ENCODE data around the gene MCAT. TPM values are rescaled to one million over a fixed set of nuclear protein-coding genes. Genes with fewer than 3 reads are reported as not detected.

The MCAT gene
- total RNA-seq = 10 to 100 TPM; 12.8 to 18.2 (median 15.2) TPM
- 10 to 100 TPM; 17.6 to 33.4 TPM for polyA plus RNA-seq
- long read RNA-seq, donor 1, transcript MCAT-201 (4 exons, 2,056 nt) = major isoform, 13 of 16 reads
- long read RNA-seq, donor 1, partial matches to known transcripts = 0 of 16 reads
- long read RNA-seq, donor 1, other reads (novel, unspliced or antisense) = 1 of 16 reads
- long read RNA-seq, donor 2, transcript MCAT-202 (3 exons, 1,134 nt) = minor isoform, 7 of 22 reads
- long read RNA-seq, donor 2, transcript MCAT-201 (4 exons, 2,056 nt) = major isoform, 12 of 22 reads
- long read RNA-seq, donor 2, partial matches to known transcripts = 2 of 22 reads
- long read RNA-seq, donor 2, other reads (novel, unspliced or antisense) = 1 of 22 reads
- long read RNA-seq, donor 3, transcript MCAT-201 (4 exons, 2,056 nt) = major isoform, 21 of 43 reads
- long read RNA-seq, donor 3, transcript MCAT-202 (3 exons, 1,134 nt) = minor isoform, 16 of 43 reads
- long read RNA-seq, donor 3, partial matches to known transcripts = 0 of 43 reads
- long read RNA-seq, donor 3, other reads (novel, unspliced or antisense) = 6 of 43 reads

GRCh38 chr22:43142880-43143562 lies at the start of gene MCAT:
Gene MCAT (minus strand): TSS chr22:43143398. CDS start chr22:43143348, 50 bp downstream.
- peak; percentile 82 to 86 for DNase-seq
- WGBS, 2 donors = 1% methylated on average over 83 of the region's 83 CpGs
- peaks cover 0 to 34% (median 22%) of the 10 kb centered on the region in 9 donors for H3K36me3 ChIP-seq
- H3K4me3 ChIP-seq = peak within 1 kb of the TSS; percentile 80 to 100 (median 96)
- H3K4me1 ChIP-seq = peaks cover 7 to 34% (median 19%) of the 10 kb centered on the region in 9 donors
- ATAC-seq = peak; percentile 92 to 96 (median 94)
- TF ChIP-seq CTCF (IDR thresholded peaks at IDR 0.05) = no peak
- H3K27ac ChIP-seq = peak within 1 kb of the TSS in 9 of 10 donors; percentile 50 to 91 (median 71)
- intact Hi-C loops (cut with DNase I) = loop anchor here in 2 of 10 donors (1.0 to 10.0 kb wide), 2 partner anchors 33 to 58 kb away; partner anchors contain the start of genes BIK (in 1 of the 2) and TTLL1 (in 1 of the 2)
- no peaks in the 10 kb centered on the region for H3K9me3 ChIP-seq
- H3K27me3 ChIP-seq = no peaks in the 10 kb centered on the region

- no peak overlapping the region for H3K27ac ChIP-seq
- H3K4me3 ChIP-seq = no peak overlapping the region
- no peak for TF ChIP-seq CTCF (IDR thresholded peaks at IDR 0.05)
- DNase-seq = no peak
- H3K9me3 ChIP-seq = no peaks in the 10 kb centered on the region
- H3K27me3 ChIP-seq = peaks cover 0 to 3% (median 0%) of the 10 kb centered on the region in 7 donors
- no peaks in the 10 kb centered on the region for H3K36me3 ChIP-seq
- intact Hi-C loops (cut with DNase I) = no loop called here
- H3K4me1 ChIP-seq = peaks cover 0 to 8% (median 3%) of the 10 kb centered on the region in 9 donors
- ATAC-seq = no peak
Measured at GRCh38 chr22:43191831-43192230, 48.6 kb upstream of the MCAT start.

GRCh38 chr22:43188829-43189545 lies 45.8 kb upstream of the MCAT start:
- 92% methylated on average over 5 of the region's 5 CpGs for WGBS, 2 donors
- H3K4me3 ChIP-seq = no peak overlapping the region
- TF ChIP-seq CTCF (IDR thresholded peaks at IDR 0.05) = no peak
- H3K4me1 ChIP-seq = peaks cover 2 to 30% (median 18%) of the 10 kb centered on the region in 9 donors
- H3K27ac ChIP-seq = no peak overlapping the region
- H3K9me3 ChIP-seq = no peaks in the 10 kb centered on the region
- peaks cover 0 to 3% (median 0%) of the 10 kb centered on the region in 7 donors for H3K27me3 ChIP-seq
- DNase-seq (no peak), ATAC-seq (no peak)
- H3K36me3 ChIP-seq = no peaks in the 10 kb centered on the region
- intact Hi-C loops (cut with DNase I) = loop anchor here in 1 of 10 donors (5.0 kb wide), 1 partner anchor 33 kb away; no protein-coding TSS in a partner anchor

Measured in heart right ventricle (tissue), 16 donors.